ENCODE data around the gene ZNF438. TPM values are rescaled to one million over a fixed set of nuclear protein-coding genes. Genes with fewer than 3 reads are reported as not detected.

ZNF438 gene
- total RNA-seq, 1 experiment from 2014 or later, result 0.83 TPM

GRCh38 chr10:30831426-30831825 is 200.2 kb downstream of the ZNF438 start:
- no peaks in the 10 kb centered on the region for H3K36me3 Mint-ChIP-seq (ENCODE audit: insufficient read depth in 1 of 3, low read depth in 3 of 3)
- DNase-seq, result no peak
- Histone ChIP-seq H3K14ac (ENCODE audit: insufficient read depth, low read length) (no peak overlapping the region), H2BK20ac (ENCODE audit: low read depth, low read length, poor library complexity, severe bottlenecking) (no peak overlapping the region), H3K56ac (ENCODE audit: insufficient read length, low read depth, low read length) (no peak overlapping the region), H3K23me2 (ENCODE audit: insufficient read length, low read depth, low read length, poor library complexity, severe bottlenecking) (no peaks in the 10 kb centered on the region), H2BK15ac (ENCODE audit: low read depth, low read length) (no peak overlapping the region), H2AFZ (ENCODE audit: low read length) (no peak overlapping the region), H3K9ac (ENCODE audit: extremely low read depth, insufficient read length, low read length) (no peak overlapping the region), H3K79me1 (ENCODE audit: insufficient read depth, low read depth, low read length, poor library complexity, severe bottlenecking) (no peaks in the 10 kb centered on the region), H4K5ac (ENCODE audit: insufficient read length, low read depth, low read length) (no peak overlapping the region), H3K4ac (ENCODE audit: low read depth, low read length) (no peak overlapping the region), H4K8ac (replicated peaks; ENCODE audit: insufficient read length, low read depth, low read length) (no peak overlapping the region), H3K27me3 (ENCODE audit: insufficient read depth, low read length) (no peaks in the 10 kb centered on the region; the same call in 1 of the 2 replicates), H4K20me1 (ENCODE audit: control insufficient read depth, insufficient read depth, insufficient read length) (no peaks in the 10 kb centered on the region), H2BK12ac (ENCODE audit: insufficient read length, low read depth, low read length) (no peak overlapping the region), H3K4me2 (ENCODE audit: insufficient read depth, insufficient read length, low read length) (no peak overlapping the region), H3K18ac (ENCODE audit: insufficient read length, low read depth, low read length) (no peak overlapping the region), H2AK5ac (ENCODE audit: insufficient read length, low read length) (no peak overlapping the region), H3T11ph (ENCODE audit: low read length) (no peak overlapping the region), H3K23ac (ENCODE audit: insufficient read length, low read depth, low read length) (no peak overlapping the region), H4K91ac (ENCODE audit: insufficient read length, low read depth, low read length) (no peak overlapping the region), H3K9me3 (ENCODE audit: control insufficient read depth, low read depth, low read length) (no peaks in the 10 kb centered on the region), H2BK5ac (ENCODE audit: insufficient read length, low read length) (no peak overlapping the region), H2BK120ac (ENCODE audit: low read depth, low read length, poor library complexity, severe bottlenecking) (no peak overlapping the region), H3K79me2 (ENCODE audit: insufficient read depth, low read length) (no peaks in the 10 kb centered on the region), H3K27ac (ENCODE audit: insufficient read length, low read depth, low read length) (no peak overlapping the region), H3K4me1 (ENCODE audit: insufficient read depth, low read length) (no peaks in the 10 kb centered on the region; the same call in 1 of the 2 replicates)
- TF ChIP-seq, protein P1, sequence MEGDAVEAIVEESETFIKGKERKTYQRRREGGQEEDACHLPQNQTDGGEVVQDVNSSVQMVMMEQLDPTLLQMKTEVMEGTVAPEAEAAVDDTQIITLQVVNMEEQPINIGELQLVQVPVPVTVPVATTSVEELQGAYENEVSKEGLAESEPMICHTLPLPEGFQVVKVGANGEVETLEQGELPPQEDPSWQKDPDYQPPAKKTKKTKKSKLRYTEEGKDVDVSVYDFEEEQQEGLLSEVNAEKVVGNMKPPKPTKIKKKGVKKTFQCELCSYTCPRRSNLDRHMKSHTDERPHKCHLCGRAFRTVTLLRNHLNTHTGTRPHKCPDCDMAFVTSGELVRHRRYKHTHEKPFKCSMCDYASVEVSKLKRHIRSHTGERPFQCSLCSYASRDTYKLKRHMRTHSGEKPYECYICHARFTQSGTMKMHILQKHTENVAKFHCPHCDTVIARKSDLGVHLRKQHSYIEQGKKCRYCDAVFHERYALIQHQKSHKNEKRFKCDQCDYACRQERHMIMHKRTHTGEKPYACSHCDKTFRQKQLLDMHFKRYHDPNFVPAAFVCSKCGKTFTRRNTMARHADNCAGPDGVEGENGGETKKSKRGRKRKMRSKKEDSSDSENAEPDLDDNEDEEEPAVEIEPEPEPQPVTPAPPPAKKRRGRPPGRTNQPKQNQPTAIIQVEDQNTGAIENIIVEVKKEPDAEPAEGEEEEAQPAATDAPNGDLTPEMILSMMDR (conservative IDR thresholded peaks at IDR 0.05), result no peak
- WGBS (ENCODE audit: extremely low coverage, insufficient read length, low lambda C conversion rate), result no CpG with 5 or more reads among the region's 5 CpGs
- peaks cover 36 to 38% of the 10 kb centered on the region in 2 experiments for H3K4me1 Mint-ChIP-seq
- H3K9me3 Mint-ChIP-seq, result no peaks in the 10 kb centered on the region
- peaks cover 33% of the 10 kb centered on the region for H3K27me3 Mint-ChIP-seq (ENCODE audit: low read depth)
- no peak overlapping the region for H3K4me3 Mint-ChIP-seq
- no peak overlapping the region for H3K27ac Mint-ChIP-seq
